Astrocyte (in vitro differentiated cells and primary cell): ENCODE results near the gene EXOG.

Experiments used
- EZH2 ChIP-seq: IDR thresholded peaks from 2 replicates; pipeline ENCODE4 v1.6.1; 2012; ENCODE audit warnings: mild to moderate bottlenecking, low read length, inconsistent platforms; ENCODE audit not compliant: insufficient read depth
- TF ChIP-seq, protein P1 (sequence below): IDR thresholded peaks from 2 replicates; pipeline ENCODE4 v1.5.1; 2011; ENCODE audit warnings: low read depth, mild to moderate bottlenecking, inconsistent platforms, low read length, moderate library complexity; ENCODE audit not compliant: insufficient read depth

DNA sequence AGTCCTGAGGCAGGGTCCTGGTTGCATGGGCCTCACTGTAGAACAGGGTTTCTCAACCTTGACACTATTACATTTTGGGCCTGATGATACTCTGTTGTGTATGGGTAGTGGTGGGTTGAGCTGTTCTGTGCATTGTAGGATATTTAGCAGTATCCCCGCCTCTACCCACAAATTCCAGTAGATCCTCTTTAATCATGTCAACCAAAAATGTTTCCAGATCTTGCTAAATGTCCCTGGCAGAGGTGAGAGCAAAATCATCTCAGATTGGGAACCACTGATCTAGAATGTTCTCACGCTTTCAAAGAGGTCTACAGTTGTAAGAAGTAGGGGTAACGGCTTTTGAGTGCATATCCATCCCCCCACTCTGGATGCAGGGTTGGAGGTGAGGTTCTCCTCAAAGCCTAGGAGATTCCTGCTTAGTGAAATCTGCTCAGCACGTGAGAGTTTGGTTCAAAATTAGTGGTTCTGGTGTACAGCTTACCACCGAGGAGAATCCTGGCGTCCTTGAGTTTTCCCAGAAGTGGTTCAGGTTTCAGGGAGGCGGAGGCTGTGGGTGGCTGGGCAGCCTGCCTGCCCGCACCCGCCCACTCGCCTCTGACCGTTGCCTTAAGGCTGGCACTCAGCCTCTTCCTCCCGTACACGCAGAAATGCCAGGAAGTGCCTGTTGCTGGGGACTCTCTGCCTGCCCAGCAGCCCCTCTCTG, 37.2 kb upstream of the EXOG start:
- TF ChIP-seq, protein P1, sequence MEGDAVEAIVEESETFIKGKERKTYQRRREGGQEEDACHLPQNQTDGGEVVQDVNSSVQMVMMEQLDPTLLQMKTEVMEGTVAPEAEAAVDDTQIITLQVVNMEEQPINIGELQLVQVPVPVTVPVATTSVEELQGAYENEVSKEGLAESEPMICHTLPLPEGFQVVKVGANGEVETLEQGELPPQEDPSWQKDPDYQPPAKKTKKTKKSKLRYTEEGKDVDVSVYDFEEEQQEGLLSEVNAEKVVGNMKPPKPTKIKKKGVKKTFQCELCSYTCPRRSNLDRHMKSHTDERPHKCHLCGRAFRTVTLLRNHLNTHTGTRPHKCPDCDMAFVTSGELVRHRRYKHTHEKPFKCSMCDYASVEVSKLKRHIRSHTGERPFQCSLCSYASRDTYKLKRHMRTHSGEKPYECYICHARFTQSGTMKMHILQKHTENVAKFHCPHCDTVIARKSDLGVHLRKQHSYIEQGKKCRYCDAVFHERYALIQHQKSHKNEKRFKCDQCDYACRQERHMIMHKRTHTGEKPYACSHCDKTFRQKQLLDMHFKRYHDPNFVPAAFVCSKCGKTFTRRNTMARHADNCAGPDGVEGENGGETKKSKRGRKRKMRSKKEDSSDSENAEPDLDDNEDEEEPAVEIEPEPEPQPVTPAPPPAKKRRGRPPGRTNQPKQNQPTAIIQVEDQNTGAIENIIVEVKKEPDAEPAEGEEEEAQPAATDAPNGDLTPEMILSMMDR = no peak
- no peak for TF ChIP-seq EZH2
